Measurements from ENCODE around the gene TTC7B.

The TTC7B gene

GRCh38 chr14:90648421-90648820 is 167.8 kb downstream of the TTC7B start:
- DNase-seq (ENCODE audit: low read depth in 2 of 2) = no peak

- no peak for DNase-seq (ENCODE audit: low read depth in 2 of 2)
Measured at GRCh38 chr14:90647473-90648005, 168.7 kb downstream of the TTC7B start.

- DNase-seq (ENCODE audit: low read depth in 2 of 2) = no peak
Measured at GRCh38 chr14:90645842-90646443, 170.3 kb downstream of the TTC7B start.

GRCh38 chr14:90644882-90645281 is 171.3 kb downstream of the TTC7B start:
- no peak for DNase-seq (ENCODE audit: low read depth in 2 of 2)

- DNase-seq (ENCODE audit: low read depth in 2 of 2) = no peak
Measured at GRCh38 chr14:90643982-90644670, 172.1 kb downstream of the TTC7B start.

GRCh38 chr14:90642244-90642717 is 173.9 kb downstream of the TTC7B start:
- DNase-seq (ENCODE audit: low read depth in 2 of 2) = no peak

- DNase-seq (ENCODE audit: low read depth in 2 of 2) = no peak
Measured at GRCh38 chr14:90641615-90642243, 174.5 kb downstream of the TTC7B start.

GRCh38 chr14:90641168-90641567 is 175.1 kb downstream of the TTC7B start:
- no peak for DNase-seq (ENCODE audit: low read depth in 2 of 2)

- DNase-seq (ENCODE audit: low read depth in 2 of 2) = no peak
Measured at GRCh38 chr14:90639641-90640040, 176.6 kb downstream of the TTC7B start.

GRCh38 chr14:90632871-90633270 is 183.4 kb downstream of the TTC7B start:
- no peak for DNase-seq (ENCODE audit: low read depth in 2 of 2)

- no peak for DNase-seq (ENCODE audit: low read depth in 2 of 2)
Measured at GRCh38 chr14:90632451-90632850, 183.8 kb downstream of the TTC7B start.

- DNase-seq (ENCODE audit: low read depth in 2 of 2) = no peak
Measured at GRCh38 chr14:90630171-90630806, 185.9 kb downstream of the TTC7B start.

GRCh38 chr14:90629471-90629870 is 186.8 kb downstream of the TTC7B start:
- DNase-seq (ENCODE audit: low read depth in 2 of 2) = no peak

- no peak for DNase-seq (ENCODE audit: low read depth in 2 of 2)
Measured at GRCh38 chr14:90628825-90629224, 187.4 kb downstream of the TTC7B start.

- DNase-seq (ENCODE audit: low read depth in 2 of 2) = no peak
Measured at GRCh38 chr14:90627478-90627877, 188.8 kb downstream of the TTC7B start.

- DNase-seq (ENCODE audit: low read depth in 2 of 2) = no peak
Measured at GRCh38 chr14:90626550-90626949, 189.7 kb downstream of the TTC7B start.

- DNase-seq (ENCODE audit: low read depth in 2 of 2) = no peak
Measured at GRCh38 chr14:90625445-90625844, 190.8 kb downstream of the TTC7B start.

GRCh38 chr14:90624732-90625400 is 191.4 kb downstream of the TTC7B start:
- DNase-seq (ENCODE audit: low read depth in 2 of 2) = no peak

- DNase-seq (ENCODE audit: low read depth in 2 of 2) = no peak
Measured at GRCh38 chr14:90624227-90624626, 192.0 kb downstream of the TTC7B start.

GRCh38 chr14:90621201-90621600 is 195.0 kb downstream of the TTC7B start:
- no peak for DNase-seq (ENCODE audit: low read depth in 2 of 2)

- DNase-seq (ENCODE audit: low read depth in 2 of 2) = no peak
Measured at GRCh38 chr14:90620568-90621077, 195.6 kb downstream of the TTC7B start.

- no peak for DNase-seq (ENCODE audit: low read depth in 2 of 2)
Measured at GRCh38 chr14:90619911-90620310, 196.3 kb downstream of the TTC7B start.

Measured in stimulated activated CD4-positive, alpha-beta T cell treated with anti-CD3 and anti-CD28 coated beads, Interleukin-12 subunit alpha, Interleukin-12 subunit beta, amount 100 ng/mL, for 24 hours (primary cell).